Neuronal stem cell (in vitro differentiated cells): ENCODE data around the gene IFT43. TPM values are rescaled to one million over a fixed set of nuclear protein-coding genes. Genes with fewer than 3 reads are reported as not detected.

Experiments used
- DNase-seq: peaks from one replicate; pipeline ENCODE4 v3.0.0-alpha.2; 2013; ENCODE audit warnings: low spot score
- H2AFZ ChIP-seq: one replicate; pipeline ENCODE4 v1.6.1; 2013; ENCODE audit warnings: mild to moderate bottlenecking, low read length, inconsistent platforms
- H2AK5ac ChIP-seq: 2 replicates; pipeline ENCODE4 v1.6.1; 2013; ENCODE audit warnings: low read depth, mild to moderate bottlenecking, inconsistent platforms, low read length, moderate library complexity, mixed read lengths
- H2BK120ac ChIP-seq: 2 replicates; pipeline ENCODE4 v1.6.1; 2013; ENCODE audit warnings: low read depth, mild to moderate bottlenecking, inconsistent platforms, low read length, moderate library complexity, mixed read lengths
- H2BK12ac ChIP-seq: one replicate; pipeline ENCODE4 v1.6.1; 2013; ENCODE audit warnings: low read length, inconsistent platforms
- H2BK15ac ChIP-seq: 2 replicates; pipeline ENCODE4 v1.6.1; 2013; ENCODE audit warnings: mild to moderate bottlenecking, low read length, inconsistent platforms, mixed read lengths
- H2BK5ac ChIP-seq: one replicate; pipeline ENCODE4 v1.6.1; 2013; ENCODE audit warnings: inconsistent platforms, mild to moderate bottlenecking, low read length, moderate library complexity
- H3K14ac ChIP-seq: one replicate; pipeline ENCODE4 v1.6.1; 2013; ENCODE audit warnings: low read length, inconsistent platforms
- H3K18ac ChIP-seq: 2 replicates; pipeline ENCODE4 v1.6.1; 2013; ENCODE audit warnings: low read length, inconsistent platforms
- H3K23ac ChIP-seq: 2 replicates; pipeline ENCODE4 v1.6.1; 2013; ENCODE audit warnings: low read depth, mild to moderate bottlenecking, mixed read lengths, low read length, inconsistent platforms; ENCODE audit not compliant: poor library complexity
- H3K27ac ChIP-seq: replicated peaks from 3 replicates; pipeline ENCODE4 v1.5.1; 2013; ENCODE audit warnings: low read length, inconsistent platforms
- H3K27me3 ChIP-seq, 3 experiments: 2 replicates each; pipeline ENCODE4 v1.6.1; 2013; ENCODE audit warnings: low read length in 3 of 3, mild to moderate bottlenecking in 2 of 3, inconsistent platforms in 1 of 3, low read depth in 1 of 3, mixed read lengths in 1 of 3, moderate library complexity in 1 of 3; ENCODE audit not compliant: control insufficient read depth in 3 of 3, insufficient read depth in 3 of 3
- H3K36me3 ChIP-seq, 2 donors: replicated peaks in 1 of 2; 2 replicates each; pipeline ENCODE4 v1.6.1; 2013; ENCODE audit warnings: low read length in 2 of 2; ENCODE audit not compliant: control insufficient read depth in 2 of 2, insufficient read depth in 2 of 2
- H3K4ac ChIP-seq: 2 replicates; pipeline ENCODE4 v1.6.1; 2013; ENCODE audit warnings: inconsistent platforms, mild to moderate bottlenecking, low read length, moderate library complexity
- H3K4me1 ChIP-seq, 2 donors: 1 replicate in 1 of 2; 2 replicates in 1 of 2; pipeline ENCODE4 v1.6.1; 2013; ENCODE audit warnings: low read length in 2 of 2, low read depth in 1 of 2; ENCODE audit not compliant: control insufficient read depth in 2 of 2, insufficient read depth in 1 of 2
- H3K4me2 ChIP-seq: one replicate; pipeline ENCODE4 v1.6.1; 2013; ENCODE audit warnings: mild to moderate bottlenecking, low read length, inconsistent platforms; ENCODE audit not compliant: insufficient read depth, poor library complexity, severe bottlenecking
- H3K4me3 ChIP-seq, 2 donors: 2 replicates each; pipeline ENCODE4 v1.5.1; 2013; ENCODE audit warnings: low read length in 2 of 2, mild to moderate bottlenecking in 2 of 2, inconsistent platforms in 1 of 2, moderate library complexity in 1 of 2
- H3K79me1 ChIP-seq: one replicate; pipeline ENCODE4 v1.6.1; 2013; ENCODE audit warnings: low read depth, mild to moderate bottlenecking, inconsistent platforms, low read length, moderate library complexity
- H3K9ac ChIP-seq: one replicate; pipeline ENCODE4 v1.6.1; 2013; ENCODE audit warnings: mild to moderate bottlenecking, low read depth, low read length, inconsistent platforms; ENCODE audit not compliant: poor library complexity
- H3K9me3 ChIP-seq, 2 donors: replicated peaks in 1 of 2; 2 replicates each; pipeline versions ENCODE3 to v1.6.1; 2013; ENCODE audit warnings: low read length in 2 of 2, mild to moderate bottlenecking in 2 of 2, inconsistent platforms in 1 of 2, low read depth in 1 of 2, mixed read lengths in 1 of 2, moderate library complexity in 1 of 2; ENCODE audit not compliant: control insufficient read depth in 2 of 2, insufficient read depth in 1 of 2
- H4K8ac ChIP-seq: one replicate; pipeline ENCODE4 v1.6.1; 2013; ENCODE audit warnings: low read depth, mild to moderate bottlenecking, inconsistent platforms, low read length, moderate library complexity
- H4K91ac ChIP-seq: one replicate; pipeline ENCODE4 v1.6.1; 2013; ENCODE audit warnings: low read length, low read depth, mild to moderate bottlenecking, inconsistent platforms; ENCODE audit not compliant: poor library complexity
- WGBS, 2 donors: extraction: QIAGEN DNeasy Blood & Tissue Kit; methylation state at CpG; one replicate each; pipeline ENCODE4 v1.1.7; 2013; ENCODE audit warnings: missing lambda C conversion rate in 2 of 2, mixed read lengths in 1 of 2; ENCODE audit not compliant: insufficient read length in 2 of 2, insufficient replicate concordance in 1 of 2; ENCODE audit errors: extremely low coverage in 2 of 2; 5-methylcytosine and 5-hydroxymethylcytosine counted together
- polyA plus RNA-seq, 2 experiments: library from polyadenylated mRNA; stranded (reverse); fragments of 200-250 nt; gene quantifications; one replicate each; pipeline ENCODE4 v1.2.3, GENCODE V29; 2013

The IFT43 gene
- polyA plus RNA-seq (2013, experiment 1 of 2), result 25.4 TPM
- polyA plus RNA-seq (2013, experiment 2 of 2), result 24.9 TPM

DNA sequence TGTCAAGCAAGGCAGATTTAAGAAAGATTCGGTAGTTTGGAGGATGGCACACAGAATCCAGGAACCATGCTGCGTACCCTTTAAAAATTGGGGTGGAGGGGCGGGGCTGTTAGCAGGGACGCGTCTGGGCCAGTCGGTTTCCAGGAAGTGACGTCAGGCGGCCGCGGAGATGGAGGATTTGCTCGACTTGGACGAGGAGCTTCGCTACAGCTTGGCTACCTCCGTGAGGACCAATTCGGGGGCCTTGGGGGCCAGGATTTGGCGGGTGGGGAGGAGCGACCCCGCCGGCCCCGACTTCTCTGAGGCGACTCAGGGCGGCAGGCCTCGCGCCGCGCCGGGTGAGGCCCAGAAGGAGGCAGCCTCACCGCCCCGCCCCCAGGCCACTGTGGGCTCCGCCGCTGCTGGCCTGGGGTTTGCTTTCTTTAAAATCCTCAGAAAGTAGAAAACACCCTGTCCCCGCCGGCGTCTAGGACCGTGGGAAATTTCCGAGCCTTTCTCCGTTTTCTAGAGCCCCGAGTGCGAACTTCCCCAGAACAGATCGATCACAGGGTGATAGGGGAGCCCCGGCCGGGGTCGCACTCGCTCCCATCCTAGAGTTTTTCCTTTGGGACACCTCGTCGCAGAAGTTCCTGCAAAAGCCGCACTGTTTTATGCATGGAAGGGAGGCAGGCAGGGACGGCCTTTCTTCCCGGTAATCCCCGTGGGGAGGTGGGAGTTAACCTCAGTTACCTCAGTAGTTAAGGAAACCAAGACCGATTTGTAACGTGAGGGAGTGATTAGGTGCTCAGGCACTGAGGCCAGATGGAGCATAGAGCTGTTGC lies at the start of gene IFT43:
Gene IFT43, plus strand, starts transcription at position 146 of the 821 bp plus-strand sequence. Its CDS starts 24 bp downstream, at position 170.
- DNase-seq, result peak; percentile 76
- Histone ChIP-seq H3K4me2 (peak within 1 kb of the TSS; percentile 63), H3K27ac (no peak within 1 kb of the TSS), H3K18ac (peak within 1 kb of the TSS; percentile 89), H3K4me1 (peaks cover 8 to 11% of the 10 kb centered on the region in 2 donors), H4K91ac (no peak within 1 kb of the TSS), H2BK15ac (no peak within 1 kb of the TSS), H2AK5ac (no peak within 1 kb of the TSS), H3K4me3 (peak within 1 kb of the TSS; percentile 73 to 91), H3K36me3 (peaks cover 6 to 23% of the 10 kb centered on the region in 2 donors), H2BK5ac (no peak within 1 kb of the TSS), H3K14ac (no peak within 1 kb of the TSS), H3K23ac (no peak within 1 kb of the TSS), H2BK120ac (no peak within 1 kb of the TSS), H2AFZ (peak within 1 kb of the TSS; percentile 98), H3K9me3 (no peaks in the 10 kb centered on the region), H4K8ac (no peak within 1 kb of the TSS), H2BK12ac (no peak within 1 kb of the TSS), H3K79me1 (peaks cover 5% of the 10 kb centered on the region), H3K9ac (peak within 1 kb of the TSS; percentile 79), H3K4ac (no peak within 1 kb of the TSS), H3K27me3 (peaks cover 0 to 25% (median 20%) of the 10 kb centered on the region in 3 experiments)
- no CpG with 5 or more reads among the region's 52 CpGs for WGBS, 2 donors

- Histone ChIP-seq H3K18ac (no peak overlapping the region), H2BK12ac (no peak overlapping the region), H2BK15ac (no peak overlapping the region), H4K8ac (no peak overlapping the region), H3K27ac (no peak overlapping the region), H3K14ac (no peak overlapping the region), H4K91ac (no peak overlapping the region), H3K27me3 (no peaks in the 10 kb centered on the region), H3K9me3 (no peaks in the 10 kb centered on the region), H2BK120ac (no peak overlapping the region), H3K4me1 (no peaks in the 10 kb centered on the region), H2AK5ac (no peak overlapping the region), H3K4me3 (no peak overlapping the region), H3K4ac (no peak overlapping the region), H3K23ac (no peak overlapping the region), H2BK5ac (no peak overlapping the region), H3K36me3 (peaks cover 0 to 3% of the 10 kb centered on the region in 2 donors), H3K4me2 (no peak overlapping the region), H3K9ac (no peak overlapping the region), H2AFZ (no peak overlapping the region), H3K79me1 (no peaks in the 10 kb centered on the region)
- no peak for DNase-seq
- WGBS, 2 donors, result no CpG with 5 or more reads among the region's 1 CpG
Measured at GRCh38 chr14:75939200-75939599, 46.4 kb upstream of the IFT43 start.

GRCh38 chr14:75941030-75941429 lies 44.5 kb upstream of the IFT43 start:
- Histone ChIP-seq H3K4ac (no peak overlapping the region), H3K27me3 (no peaks in the 10 kb centered on the region), H4K91ac (no peak overlapping the region), H2AFZ (no peak overlapping the region), H4K8ac (no peak overlapping the region), H3K4me2 (no peak overlapping the region), H2BK15ac (no peak overlapping the region), H2BK12ac (no peak overlapping the region), H3K18ac (no peak overlapping the region), H2AK5ac (no peak overlapping the region), H3K79me1 (no peaks in the 10 kb centered on the region), H3K4me1 (no peaks in the 10 kb centered on the region), H3K4me3 (no peak overlapping the region), H2BK5ac (no peak overlapping the region), H2BK120ac (no peak overlapping the region), H3K14ac (no peak overlapping the region), H3K9ac (no peak overlapping the region), H3K27ac (no peak overlapping the region), H3K9me3 (no peaks in the 10 kb centered on the region), H3K36me3 (peaks cover 0 to 3% of the 10 kb centered on the region in 2 donors), H3K23ac (no peak overlapping the region)
- no peak for DNase-seq
- no CpG with 5 or more reads among the region's 4 CpGs for WGBS, 2 donors

DNA sequence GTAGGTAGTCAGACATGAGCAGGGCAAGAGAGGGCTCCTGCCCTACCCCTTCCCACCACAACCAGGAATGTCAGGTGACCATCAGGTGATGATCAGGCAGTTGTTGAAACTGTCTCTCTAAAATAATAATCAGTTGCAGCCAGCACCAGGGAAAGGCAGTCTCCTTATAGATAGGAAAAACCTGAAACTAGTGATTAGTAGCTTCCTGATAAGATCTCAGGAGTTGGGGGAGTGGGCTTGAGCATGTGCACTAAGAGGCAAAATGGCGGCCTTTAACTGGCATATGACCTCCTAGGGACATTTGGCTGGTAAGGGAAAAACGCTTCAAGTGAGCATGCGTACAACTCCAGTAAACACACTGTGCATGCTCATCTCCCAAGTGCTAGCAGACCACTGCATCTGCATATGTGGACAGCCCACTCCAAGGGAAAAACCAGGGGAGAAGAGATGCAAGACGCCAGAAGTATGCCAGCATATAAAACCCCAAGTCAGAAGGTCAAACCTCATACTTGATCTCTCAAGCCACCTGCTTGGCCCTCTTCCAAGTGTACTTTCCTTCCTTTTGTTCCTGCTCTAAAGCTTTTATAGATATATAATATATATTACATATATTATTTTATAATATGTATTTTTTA lies 40.8 kb upstream of the IFT43 start:
- no peak overlapping the region for H3K4me2 ChIP-seq
- H4K8ac ChIP-seq, result no peak overlapping the region
- DNase-seq, result no peak
- no peaks in the 10 kb centered on the region for H3K27me3 ChIP-seq
- no peaks in the 10 kb centered on the region for H3K9me3 ChIP-seq
- H3K9ac ChIP-seq, result no peak overlapping the region
- no peak overlapping the region for H3K23ac ChIP-seq
- H2BK12ac ChIP-seq, result no peak overlapping the region
- no peak overlapping the region for H4K91ac ChIP-seq
- WGBS, 2 donors, result no CpG with 5 or more reads among the region's 4 CpGs
- no peak overlapping the region for H3K18ac ChIP-seq
- H3K79me1 ChIP-seq, result no peaks in the 10 kb centered on the region
- H3K27ac ChIP-seq, result no peak overlapping the region
- H2AK5ac ChIP-seq, result no peak overlapping the region
- no peak overlapping the region for H3K14ac ChIP-seq
- no peak overlapping the region for H2BK5ac ChIP-seq
- H3K4ac ChIP-seq, result no peak overlapping the region
- no peak overlapping the region for H2BK120ac ChIP-seq
- no peak overlapping the region for H2AFZ ChIP-seq
- H3K4me1 ChIP-seq, result no peaks in the 10 kb centered on the region
- H3K4me3 ChIP-seq, result no peak overlapping the region
- H2BK15ac ChIP-seq, result no peak overlapping the region
- peaks cover 0 to 3% of the 10 kb centered on the region in 2 donors for H3K36me3 ChIP-seq
